GM19099 (cell line): ENCODE measurements around the gene PITPNC1.

Experiments used
- POLR2A ChIP-seq: IDR thresholded peaks from 3 replicates; pipeline ENCODE4 v1.6.1; 2011; ENCODE audit warnings: low read depth; ENCODE audit not compliant: insufficient read length; ENCODE audit errors: extremely low read depth

Gene PITPNC1

DNA sequence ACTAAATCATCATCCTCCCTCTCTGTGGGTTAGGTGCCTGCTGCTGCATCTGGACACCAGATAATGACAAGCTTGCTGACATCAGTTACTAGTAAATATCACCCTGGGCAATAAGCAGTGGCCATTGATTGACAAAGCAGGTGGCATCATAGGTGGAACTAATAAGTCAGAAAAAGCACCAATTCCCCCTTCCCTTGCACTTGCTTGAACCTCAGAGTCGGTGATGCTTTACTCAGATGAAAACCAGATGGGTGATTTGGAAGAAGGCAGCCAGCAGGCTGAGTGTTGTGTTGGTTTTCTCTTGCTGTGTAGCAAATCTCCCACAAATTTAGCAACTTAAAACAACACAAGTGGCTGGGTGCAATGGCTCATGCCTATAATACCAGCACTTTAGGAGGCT lies 193.7 kb downstream of the PITPNC1 start:
- TF ChIP-seq POLR2A: no peak

DNA sequence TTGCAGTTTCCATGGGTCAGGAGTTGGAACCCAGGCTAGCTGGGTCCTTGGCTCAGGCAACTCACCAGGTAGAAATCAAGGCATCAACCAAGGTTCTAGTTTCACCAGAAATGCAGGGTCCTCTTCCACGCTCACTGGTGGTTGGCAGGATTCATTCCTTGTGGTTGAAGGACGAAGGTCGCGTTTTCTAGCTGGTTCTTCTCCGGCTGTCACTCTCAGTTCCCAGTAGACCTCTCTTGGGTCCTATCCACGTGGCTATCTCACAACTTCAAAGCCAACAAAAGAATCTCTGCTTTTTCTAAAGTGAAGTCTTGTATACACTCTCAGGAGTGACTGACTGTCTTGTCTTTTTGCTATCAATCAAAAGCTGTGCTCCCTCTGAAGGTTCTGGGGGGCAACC lies 194.4 kb downstream of the PITPNC1 start:
- TF ChIP-seq POLR2A: no peak

DNA sequence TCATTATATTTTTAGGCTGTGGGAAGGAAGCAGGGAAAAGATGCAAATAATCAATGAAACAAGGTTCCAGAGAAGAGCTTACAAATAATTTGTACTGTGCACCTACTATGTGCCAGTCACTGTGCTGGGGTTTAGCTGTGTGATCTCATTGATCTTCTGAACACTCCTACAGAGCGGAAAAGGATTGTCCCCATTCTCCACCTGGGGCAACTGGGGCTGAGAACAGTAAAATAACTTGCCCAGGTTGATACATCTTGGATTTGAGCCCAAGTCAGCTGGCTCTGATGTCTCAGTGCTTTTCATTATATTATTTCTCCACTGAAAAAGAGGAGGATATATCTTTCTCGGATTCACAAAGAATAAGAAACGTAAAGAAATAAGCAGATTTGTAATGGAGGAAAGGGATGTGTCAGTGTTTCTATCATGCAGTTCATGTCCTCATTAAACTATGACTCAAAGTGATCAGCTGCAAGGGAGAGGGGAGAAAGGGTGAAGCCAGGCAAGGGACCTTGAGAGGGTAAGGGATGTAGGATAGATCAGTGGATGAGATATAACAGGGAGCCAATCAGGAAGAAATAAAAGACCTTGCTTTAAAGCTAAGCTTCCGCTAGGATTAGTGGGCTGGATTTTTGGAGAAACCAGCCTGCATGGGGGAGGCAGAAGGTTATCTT lies 197.0 kb downstream of the PITPNC1 start:
- no peak for TF ChIP-seq POLR2A

DNA sequence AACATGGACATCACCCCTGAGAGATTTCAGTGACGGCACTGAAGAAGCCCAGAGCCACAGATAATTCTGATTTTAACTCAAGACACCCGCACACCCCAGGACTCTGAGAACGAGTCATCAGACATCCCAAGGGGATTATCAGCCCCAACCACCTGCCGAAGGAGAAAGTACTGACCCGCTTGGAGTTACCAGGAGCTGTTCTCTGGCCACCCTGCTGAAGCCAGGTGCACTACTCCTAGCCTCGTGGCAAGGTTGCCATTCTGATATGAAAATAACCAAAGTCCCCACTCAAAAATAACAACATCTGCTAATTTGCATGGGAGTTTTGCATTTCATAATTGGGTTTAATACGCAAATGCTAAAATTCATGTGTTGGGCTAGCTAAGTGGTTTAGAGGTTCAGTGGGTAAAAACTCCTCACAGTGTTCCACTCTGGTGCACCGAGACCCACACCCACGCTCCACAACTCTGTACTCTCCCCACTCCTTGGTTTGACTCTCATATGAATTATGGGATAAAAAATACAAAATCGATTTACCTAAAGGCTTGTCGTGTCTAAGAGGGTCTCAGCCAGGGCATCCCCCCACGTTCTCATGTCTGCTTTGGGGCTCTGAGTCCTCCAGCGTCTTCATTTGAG lies 197.7 kb downstream of the PITPNC1 start:
- peak; percentile 10 for TF ChIP-seq POLR2A

DNA sequence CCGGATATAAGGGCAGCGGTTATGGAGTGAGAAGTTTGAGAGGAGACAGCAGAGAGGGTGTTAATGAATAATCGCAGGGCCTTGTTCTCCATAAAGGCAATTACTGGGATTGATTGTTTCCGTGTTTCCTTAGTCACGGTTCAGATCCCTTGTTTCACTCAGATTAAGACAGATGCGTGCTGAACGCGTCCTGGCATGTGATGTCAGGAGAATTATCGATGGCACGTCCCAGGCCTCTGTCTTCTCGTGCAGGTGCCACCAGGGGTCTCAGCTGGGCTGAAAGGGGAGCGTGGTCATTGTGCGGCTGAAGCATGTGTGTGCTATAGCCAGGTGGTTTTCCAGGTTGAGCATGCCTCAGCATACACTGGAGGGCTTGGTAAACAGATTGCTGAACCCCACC lies 198.2 kb downstream of the PITPNC1 start:
- no peak for TF ChIP-seq POLR2A

DNA sequence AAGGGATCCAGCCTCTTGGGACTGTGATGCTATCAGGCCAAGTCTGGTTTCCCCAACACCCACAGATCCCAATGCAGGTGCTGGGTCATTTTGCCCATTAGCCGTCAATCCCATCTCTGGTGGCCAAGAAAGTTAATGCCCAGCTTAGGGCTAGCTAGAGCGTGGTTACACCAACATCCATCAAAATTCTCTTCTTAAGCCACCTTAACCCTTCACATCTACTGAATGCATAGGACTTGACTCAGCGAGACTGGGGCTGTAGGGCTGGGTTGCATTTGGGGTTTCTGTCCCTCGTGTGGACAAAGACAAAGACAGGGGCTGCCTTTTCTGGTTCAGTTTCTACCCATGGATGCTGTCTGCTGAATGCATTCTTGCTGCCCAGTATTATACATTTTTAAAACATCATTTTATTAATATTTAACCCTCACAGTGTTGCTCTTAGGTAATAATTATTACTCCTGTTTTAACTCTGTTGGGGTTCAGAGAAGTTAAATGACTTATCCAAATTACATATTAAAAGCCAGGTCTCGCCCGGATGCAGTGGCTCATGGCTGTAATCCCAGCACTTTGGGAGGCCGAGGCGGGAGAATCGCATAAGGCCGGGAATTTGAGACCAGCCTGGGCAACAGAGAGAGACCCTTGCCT lies 199.5 kb downstream of the PITPNC1 start:
- TF ChIP-seq POLR2A: peak; percentile 47

DNA sequence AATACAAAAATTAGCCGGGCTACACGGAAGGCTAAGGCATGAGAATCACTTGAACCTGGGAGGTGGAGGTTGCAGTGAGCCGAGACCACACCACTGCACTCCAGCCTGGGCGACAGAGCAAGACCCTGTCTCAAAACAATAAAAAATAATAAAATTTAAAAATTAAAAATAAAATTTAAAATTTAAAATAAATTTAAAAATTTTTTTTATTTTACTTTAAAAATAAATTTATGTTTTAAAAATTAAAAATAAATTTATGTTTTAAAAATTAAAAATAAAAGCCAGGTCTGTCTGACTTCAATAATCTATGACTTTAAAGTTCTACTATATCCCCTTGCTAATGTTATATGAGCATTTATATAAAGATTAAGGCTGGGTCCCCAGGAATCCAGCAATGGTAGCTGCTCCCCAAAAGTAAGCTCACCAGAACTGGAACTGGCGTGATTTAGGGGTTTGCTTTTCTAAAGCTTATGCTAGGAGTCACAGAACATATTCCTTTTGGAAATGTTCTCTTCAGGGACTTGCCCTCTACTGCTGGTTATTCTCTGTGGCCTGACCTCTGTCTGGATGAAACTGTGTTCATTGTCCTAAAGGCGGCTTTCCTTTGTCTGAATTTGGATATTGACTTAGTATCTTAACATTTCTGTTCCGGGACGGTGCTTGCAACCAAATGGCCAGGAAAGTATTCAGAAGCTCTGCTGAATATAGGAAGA lies 200.5 kb downstream of the PITPNC1 start:
- no peak for TF ChIP-seq POLR2A

DNA sequence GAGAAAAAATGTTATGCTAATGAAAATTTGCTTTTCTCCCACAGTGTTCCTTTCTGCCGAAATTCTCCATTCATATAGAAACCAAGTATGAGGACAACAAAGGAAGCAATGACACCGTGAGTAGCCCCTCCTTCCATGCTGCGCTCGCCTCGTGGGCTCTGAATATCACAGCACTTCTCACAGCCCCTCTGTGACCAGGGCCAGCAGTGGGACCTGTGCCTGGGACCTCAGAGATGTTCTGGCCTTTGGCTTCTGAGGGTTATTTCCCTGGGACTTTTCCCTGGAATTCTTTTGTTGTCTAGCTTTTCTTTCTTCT lies 201.0 kb downstream of the PITPNC1 start:
- no peak for TF ChIP-seq POLR2A

DNA sequence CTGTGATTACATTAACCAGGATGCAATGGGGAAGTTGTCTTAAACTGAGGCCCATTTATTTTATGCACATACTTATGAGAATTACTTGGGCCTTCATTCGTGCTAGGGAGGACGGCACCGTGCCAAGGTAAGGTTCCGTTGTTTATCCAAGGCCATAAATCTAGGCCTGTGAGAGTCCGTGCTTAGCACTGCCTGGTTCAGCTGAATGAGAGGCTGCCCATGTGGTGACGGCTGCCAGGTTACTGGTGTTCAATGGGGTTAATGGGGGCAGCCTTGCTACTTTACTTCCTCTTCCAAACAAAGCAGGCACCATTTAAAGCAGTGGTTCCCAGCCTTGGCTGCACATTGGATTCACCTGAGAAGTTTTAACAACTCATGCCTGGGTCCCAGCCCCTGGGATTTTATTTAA lies 205.6 kb downstream of the PITPNC1 start:
- TF ChIP-seq POLR2A: no peak

DNA sequence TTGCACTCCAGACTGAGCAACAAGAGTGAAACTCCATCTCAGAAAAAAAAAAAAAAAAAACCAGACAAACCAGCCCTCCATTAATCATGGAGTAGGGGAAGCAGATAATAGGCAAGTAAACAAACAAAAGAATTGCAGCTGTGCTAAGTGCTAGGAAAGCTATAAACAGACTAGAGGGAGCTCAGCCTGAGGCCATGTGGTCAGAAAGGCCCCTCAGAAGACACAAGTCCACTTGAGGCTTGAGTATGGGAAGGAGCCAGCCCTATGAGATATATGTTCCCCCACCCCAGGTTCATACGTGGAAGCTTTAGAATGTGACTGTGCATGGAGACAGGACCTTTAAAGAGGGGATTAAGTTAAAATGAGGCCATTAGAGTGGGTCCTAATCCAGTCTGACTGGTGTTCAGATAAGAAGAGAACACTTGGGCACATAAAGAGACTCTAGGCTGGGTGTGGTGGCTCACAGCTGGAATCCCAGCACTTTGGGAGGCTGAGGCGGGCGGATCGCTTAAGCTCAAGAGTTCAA lies 208.1 kb downstream of the PITPNC1 start:
- TF ChIP-seq POLR2A: no peak

DNA sequence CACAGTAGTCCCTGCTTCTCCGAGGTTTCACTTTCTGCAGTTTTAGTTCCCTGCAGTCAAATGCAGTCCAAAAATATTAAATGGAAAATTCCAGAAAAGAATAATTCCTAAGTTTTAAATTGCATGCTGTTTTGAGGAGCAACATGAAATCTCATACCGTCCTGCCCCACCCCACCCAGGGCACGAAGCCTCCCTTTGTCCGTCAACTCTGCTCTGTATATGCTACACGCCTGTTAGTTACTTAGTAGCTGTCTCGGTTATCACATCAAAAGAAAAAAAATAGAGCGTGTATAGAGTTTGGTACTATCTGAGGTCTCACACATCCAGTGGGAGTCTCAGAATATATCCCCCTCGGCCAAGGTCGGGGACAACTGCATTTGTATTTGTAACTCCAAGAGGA lies 211.2 kb downstream of the PITPNC1 start:
- no peak for TF ChIP-seq POLR2A

DNA sequence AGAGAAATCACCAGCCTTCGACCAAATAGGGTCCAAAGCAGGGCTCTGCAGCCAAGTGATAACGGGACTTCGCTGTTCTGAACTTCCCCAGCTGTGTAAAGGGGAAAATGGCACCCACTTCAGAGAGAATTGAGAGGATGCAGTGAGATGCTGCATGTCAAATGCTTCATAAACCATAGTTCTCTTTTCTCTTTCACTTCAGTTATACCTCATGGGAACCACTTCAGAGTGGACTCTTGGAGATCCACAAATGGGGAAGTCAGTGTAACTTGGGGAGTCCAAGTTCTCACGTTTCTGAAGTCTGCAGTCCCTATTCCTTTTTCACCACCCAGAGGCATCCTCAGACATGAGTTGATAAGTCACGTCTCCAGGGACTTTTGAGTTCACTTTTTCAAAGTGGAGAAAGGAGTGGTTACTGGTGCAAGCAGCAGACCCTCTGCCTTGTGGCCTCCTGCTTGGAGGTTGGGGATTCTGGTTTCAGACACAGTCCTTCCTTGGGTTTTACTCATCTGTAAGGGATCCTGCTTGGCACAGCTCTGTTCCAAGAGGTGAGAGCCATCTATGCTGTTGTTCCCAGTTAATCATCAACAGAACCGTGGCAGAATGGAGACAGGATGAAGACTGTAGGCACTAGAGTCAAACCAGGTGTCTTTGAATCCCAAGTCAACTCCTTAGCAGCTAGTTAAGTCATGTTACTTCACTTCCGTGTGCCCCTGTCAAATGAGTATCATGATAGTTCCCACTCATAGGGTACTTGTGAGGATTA lies 217.2 kb downstream of the PITPNC1 start:
- TF ChIP-seq POLR2A: no peak

DNA sequence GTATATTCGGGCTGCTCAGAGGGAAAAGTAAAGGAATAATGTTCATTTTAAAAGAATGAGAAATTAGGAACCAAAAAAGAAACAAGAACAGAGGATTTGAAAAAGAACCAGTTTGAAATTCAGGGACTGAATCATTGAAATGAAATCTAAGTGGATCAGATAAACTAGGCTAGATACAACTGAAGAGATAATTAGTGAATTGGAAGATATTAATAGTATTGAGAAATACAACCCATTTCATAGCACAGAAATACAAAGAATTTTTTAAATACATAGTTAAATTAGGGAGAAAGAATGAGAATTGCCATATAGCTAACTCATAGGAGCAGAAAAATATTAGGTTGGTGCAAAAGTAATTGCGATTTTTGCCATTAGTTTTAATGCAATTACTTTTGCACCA lies 223.3 kb downstream of the PITPNC1 start:
- TF ChIP-seq POLR2A: no peak

DNA sequence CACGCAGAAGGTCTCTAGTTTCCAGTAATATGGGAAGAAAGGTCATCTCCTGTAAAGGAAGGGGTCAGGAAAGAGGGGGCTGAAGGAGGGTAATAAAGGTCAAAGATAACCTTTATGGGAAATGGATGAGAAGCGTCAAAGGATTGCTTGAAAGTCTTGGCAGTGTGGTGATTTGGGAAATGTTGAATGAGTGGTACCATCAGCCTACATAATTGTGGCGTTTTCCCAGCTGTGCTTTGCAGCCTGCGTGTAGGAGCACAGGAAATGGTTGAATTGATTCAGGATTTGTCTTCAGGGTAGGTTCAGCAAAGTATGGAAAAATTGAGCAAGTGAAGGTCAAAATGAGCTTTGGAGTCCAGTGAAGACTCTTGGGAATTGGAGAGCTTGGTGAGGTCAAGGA lies 224.8 kb downstream of the PITPNC1 start:
- no peak for TF ChIP-seq POLR2A

DNA sequence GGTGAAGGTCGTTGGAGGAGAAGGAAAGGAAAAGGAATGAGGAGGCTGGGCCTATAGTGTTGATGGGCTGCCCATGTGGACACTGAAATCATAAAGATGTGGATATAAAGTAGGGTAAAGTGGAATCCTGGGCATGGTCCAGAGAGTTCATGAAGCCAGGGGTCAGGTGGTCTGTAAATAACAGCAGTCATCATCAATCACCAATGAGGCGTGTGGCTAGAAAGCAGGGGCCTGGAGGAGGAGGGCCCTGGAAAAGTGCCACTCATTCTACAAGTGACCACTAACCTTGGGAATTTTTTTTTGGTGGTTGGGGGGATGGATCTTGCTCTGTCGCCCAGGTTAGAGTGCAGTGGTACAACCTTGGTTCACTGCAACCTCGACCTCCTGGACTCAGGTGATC lies 225.4 kb downstream of the PITPNC1 start:
- TF ChIP-seq POLR2A: no peak

DNA sequence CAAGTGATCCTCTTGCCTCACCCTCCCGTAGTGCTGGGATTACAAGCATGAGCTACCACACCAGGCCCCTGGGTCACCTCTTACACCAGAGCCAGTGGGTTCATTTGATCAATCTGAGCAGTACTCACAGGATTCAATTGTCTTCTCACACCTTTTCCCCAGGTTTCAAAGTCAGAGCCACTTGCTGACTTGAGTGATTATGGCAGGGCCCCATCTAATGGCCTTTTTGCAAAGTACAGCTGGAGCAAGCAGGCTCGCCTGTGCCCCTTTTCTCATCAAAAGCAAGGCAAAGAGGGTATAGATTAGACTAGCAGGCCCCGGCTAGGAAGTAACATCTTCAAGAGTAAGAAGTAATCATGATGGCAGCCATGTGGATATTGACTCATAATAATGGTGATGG lies 225.9 kb downstream of the PITPNC1 start:
- TF ChIP-seq POLR2A: no peak
